HG03045 (cell line): ENCODE results near the gene GATAD2A.
"Not testable (repeated sequence)": the region's sequence is repeated elsewhere in the genome, so short reads cannot be mapped to it uniquely, and the experiment has no call there.

ENCODE experiments used
- ATAC-seq: cut with Tn5 transposase; IDR thresholded peaks from one replicate; pipeline ENCODE4 v1.9.1; 2021; ENCODE audit warnings: mild to moderate bottlenecking, moderate library complexity; ENCODE audit not compliant: unreplicated experiment

Gene GATAD2A

DNA sequence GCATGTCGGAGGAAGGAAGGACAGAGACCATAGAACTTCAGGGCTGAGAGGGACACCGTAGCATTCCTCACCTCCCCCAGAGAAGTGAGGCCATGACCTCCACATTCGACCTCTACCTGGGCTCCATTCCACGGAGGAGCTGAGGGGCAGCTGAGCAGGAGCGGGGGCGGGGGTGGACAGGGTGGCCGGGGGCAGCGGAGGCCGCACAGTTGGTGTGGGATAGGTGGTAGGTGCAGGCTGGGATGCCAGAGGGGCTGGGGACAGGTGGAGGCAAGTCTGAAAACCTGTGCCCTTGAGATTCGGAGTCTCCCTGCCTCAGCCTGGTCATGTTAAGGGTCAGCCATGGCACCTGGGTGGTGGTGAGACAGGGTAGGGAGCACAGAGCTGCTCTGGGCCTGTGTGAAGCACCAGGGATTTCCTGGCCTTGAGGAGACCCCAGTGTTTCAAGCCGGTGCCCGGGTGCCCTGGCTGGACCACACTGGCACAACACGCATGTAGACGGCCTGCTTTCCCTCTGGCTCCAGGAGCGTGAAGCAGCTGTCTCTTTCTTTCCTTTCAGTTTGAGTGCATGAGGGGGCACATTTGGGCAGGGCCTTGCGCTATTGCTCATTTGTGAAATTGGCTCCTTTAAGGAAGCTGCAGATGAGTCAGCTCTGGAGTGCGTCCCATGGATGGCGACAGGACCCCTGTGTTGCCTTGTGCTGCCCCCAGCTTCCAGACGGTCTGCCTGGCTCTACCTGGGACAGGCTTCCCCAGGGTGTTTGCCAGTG, 58.1 kb downstream of the GATAD2A start:
- ATAC-seq: no peak

- no peak for ATAC-seq
Observed at GRCh38 chr19:19464339-19465098, 59.0 kb downstream of the GATAD2A start.

GRCh38 chr19:19465436-19466070, 60.1 kb downstream of the GATAD2A start:
- ATAC-seq: no peak

DNA sequence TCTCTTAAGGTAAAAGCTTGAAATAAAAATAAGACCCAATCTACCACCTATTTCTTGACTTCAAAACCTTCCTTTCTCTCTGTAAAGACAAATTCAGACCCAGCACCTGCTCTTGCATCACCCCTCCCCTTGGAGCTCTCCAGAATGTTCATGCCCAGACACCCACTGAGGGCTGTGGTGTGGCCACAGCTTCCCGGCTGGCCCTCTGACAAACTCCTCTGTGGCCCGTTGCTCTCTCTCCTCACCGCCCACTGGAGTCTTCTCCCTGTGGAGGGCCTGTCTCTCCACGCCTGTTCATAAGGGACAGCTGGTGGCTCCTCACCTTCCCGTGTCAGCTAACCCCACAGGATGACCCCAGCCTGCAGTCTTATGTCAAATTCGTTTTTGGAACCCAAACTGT, 60.7 kb downstream of the GATAD2A start:
- ATAC-seq: no peak

DNA sequence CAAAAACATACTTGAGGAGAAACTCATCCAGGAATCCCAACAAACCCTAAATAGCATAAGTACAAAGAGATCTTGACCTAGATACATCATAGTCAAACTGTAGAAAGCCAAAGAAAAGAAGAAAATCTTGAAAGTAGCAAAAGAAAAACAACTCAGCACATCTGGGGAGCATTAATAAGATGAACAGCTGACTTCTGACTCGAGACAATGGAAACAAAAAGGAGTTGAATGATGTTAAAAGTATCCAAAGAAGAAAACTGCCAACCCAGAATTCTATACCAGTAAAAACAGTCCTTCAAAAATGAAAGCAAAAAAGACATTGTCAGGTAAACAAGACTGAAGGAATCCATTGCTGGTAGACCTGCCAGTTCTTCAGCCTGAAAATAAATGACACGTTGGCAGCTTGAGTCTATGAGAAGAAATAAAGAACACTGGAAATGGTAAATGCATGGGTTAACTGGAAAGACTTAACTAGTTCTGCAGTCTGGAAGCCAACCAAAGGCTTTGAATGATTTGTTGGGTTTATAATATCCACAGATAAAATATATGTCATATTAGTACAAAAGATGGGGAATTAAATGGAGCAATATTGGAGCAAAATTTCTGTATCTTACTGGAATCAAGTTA, 63.1 kb downstream of the GATAD2A start:
- ATAC-seq: no peak

DNA sequence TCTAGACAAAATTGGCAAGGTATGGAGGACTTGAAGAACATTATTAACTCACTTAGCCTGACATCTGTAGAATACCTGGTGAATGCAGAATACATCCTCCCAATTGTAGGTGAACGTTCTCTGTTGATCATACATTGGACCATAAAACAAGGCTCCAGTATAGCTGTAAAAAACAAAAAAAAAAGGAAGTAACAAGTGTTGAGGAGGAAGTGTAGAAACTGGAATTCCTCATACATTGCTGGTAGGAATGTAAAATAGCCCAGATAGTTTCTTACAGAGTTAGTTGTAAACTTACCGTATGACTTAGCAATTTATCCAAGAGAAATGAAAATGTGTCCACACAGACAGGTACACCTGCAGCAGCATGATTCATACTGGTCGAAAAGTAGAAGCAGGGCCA, 65.1 kb downstream of the GATAD2A start:
- no peak for ATAC-seq

DNA sequence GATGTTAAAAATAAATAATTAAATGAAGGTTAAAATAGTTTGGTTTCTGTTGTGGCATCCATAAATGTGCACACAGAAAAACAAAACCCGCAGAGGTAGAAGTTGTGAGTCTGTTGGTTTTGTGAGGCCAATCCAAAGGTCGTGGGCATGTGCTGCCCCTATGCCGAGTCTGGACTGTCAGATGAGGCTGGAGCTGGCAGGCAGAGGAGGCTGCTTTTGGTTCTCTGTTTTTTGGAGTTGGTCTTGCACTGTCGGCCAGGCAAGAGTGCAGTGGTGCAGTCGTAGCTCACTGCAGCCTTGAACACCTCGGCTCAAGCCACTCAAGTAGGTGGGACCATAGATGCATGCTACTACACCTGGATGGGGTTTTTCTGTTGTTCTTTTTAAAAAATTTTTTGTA, 66.2 kb downstream of the GATAD2A start:
- ATAC-seq: no peak

DNA sequence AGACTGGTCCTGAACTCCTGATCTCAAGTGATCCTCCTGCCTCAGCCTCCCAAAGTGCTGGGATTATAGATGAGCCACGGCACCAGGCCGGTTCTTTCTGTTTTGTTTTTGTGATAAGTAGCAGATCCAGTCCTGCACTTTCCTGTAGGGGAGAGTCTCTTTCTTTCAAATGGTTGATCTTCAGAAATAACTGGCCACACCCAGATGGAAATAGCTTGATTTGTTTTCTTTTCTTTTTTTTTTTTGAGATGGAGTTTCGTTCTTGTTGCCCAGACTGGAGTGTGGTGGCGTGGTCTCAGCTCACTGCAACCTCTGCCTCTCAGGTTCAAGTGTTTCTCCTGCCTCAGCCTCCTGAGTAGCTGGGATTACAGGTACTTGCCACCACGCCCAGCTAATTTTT, 66.6 kb downstream of the GATAD2A start:
- ATAC-seq: not testable (repeated sequence)

- ATAC-seq: no peak
Observed at GRCh38 chr19:19475015-19475765, 69.7 kb downstream of the GATAD2A start.

GRCh38 chr19:19475849-19476828, 70.7 kb downstream of the GATAD2A start:
- no peak for ATAC-seq

GRCh38 chr19:19477705-19478383, 72.4 kb downstream of the GATAD2A start:
- ATAC-seq: no peak

- no peak for ATAC-seq
Observed at GRCh38 chr19:19480688-19481087, 75.2 kb downstream of the GATAD2A start.

DNA sequence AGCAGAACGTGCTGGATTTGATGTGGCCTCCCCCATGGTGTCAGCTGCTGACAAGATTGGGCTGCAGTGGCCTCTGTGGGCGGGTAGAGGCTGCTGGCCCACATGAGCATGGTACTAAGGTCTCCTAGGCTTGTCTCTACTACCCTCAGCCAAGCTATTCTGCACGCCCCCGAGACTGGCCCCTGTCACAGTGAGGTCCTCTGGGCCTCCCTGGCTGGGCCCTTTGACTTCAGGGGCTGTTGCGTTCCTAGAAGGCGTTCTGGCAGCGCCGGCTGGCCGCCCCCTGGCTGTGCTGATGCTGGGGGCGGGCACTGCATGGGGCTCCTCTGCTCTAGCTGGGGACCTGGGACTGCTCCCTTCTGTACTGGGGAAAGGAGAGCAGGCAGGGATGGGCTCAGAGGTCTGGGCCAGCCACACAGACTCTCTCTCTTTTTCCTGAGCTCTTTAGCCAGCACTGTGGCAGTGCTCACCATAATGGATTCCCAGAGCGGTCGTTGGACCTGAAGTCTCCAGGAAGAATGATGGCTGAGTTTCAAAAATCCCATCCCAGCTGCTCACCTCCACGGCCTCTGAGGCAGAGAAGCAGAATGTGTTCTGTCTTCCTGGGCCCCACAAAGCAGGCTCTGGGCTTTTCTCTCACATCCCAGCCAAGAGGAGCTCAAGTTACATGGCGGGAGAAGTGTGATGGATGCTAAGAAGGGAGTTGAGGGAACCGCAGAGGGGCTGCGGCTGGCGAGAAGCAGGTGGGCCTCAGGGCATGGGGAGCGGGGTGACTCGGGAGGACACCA, 77.5 kb downstream of the GATAD2A start:
- ATAC-seq: no peak

- ATAC-seq: no peak
Observed at GRCh38 chr19:19485161-19485997, 79.9 kb downstream of the GATAD2A start.

- ATAC-seq: no peak
Observed at GRCh38 chr19:19485998-19486290, 80.5 kb downstream of the GATAD2A start.

DNA sequence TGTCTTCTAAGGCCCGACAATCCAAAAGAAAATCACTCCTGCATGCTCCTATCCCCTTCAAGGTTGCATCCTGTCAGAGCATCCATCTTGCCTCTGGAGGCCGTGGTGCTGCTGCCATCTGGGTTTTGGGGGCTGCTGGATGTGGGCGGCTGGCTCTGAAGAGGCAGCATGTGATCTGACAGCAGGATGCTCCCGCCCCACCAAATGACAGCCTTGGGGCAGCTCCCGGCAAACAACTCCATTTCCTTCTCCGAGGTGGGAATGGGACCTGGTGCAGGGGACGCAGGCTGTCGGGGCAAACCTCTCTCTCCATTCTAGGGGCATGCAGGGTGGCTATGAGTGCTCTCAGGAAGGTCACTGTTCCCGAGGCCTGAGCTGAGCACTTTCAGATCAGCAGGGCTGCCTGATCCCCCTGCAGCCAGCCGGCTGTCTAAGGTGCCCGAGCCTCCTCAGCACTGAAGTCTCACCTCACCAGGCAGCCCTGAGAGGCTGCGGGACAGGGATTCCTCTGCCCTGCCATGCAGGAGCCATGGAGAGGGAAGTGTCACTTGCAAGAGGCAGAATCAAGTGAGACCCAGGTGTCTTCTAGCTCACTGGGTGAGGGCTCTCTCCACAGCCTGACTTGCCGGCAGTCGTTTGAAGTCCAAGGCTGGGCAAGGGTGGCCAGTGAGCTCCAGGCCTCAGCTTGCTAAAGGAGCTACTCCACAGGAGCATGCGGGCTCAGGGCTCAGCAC, 81.0 kb downstream of the GATAD2A start:
- ATAC-seq: no peak
